Activated naive CD8-positive, alpha-beta T cell treated with anti-CD3 and anti-CD28 coated beads for 36 hours (primary cell): Measurements from ENCODE around the gene UPK3B. TPM values are rescaled to one million over a fixed set of nuclear protein-coding genes. Genes with fewer than 3 reads are reported as not detected.
A peak's percentile ranks its signal among the peaks of the same experiment; 100 is the strongest.
"Not testable (repeated sequence)": the region's sequence is repeated elsewhere in the genome, so short reads cannot be mapped to it uniquely, and the experiment has no call there.

Source experiments
- DNase-seq: peaks from one replicate; pipeline ENCODE4 v3.0.0; 2021
- H3K27ac Mint-ChIP-seq: one replicate; pipeline ENCODE4 v1.8.0; 2022; ENCODE audit warnings: mild to moderate bottlenecking, moderate library complexity, mixed read lengths
- H3K27me3 Mint-ChIP-seq: one replicate; pipeline ENCODE4 v1.8.0; 2022; ENCODE audit warnings: mild to moderate bottlenecking, mixed read lengths
- H3K36me3 Mint-ChIP-seq: one replicate; pipeline ENCODE4 v1.8.0; 2021; ENCODE audit warnings: mild to moderate bottlenecking, mixed read lengths
- H3K4me1 Mint-ChIP-seq: one replicate; pipeline ENCODE4 v1.8.0; 2021; ENCODE audit warnings: mixed read lengths
- H3K4me3 Mint-ChIP-seq: one replicate; pipeline ENCODE4 v1.8.0; 2022; ENCODE audit warnings: mild to moderate bottlenecking, moderate library complexity, mixed read lengths
- H3K9me3 Mint-ChIP-seq: one replicate; pipeline ENCODE4 v1.8.0; 2022; ENCODE audit warnings: mixed read lengths
- total RNA-seq, 2 experiments: library from RNA; stranded (reverse); gene quantifications; one replicate each; pipeline ENCODE4 v1.2.3, GENCODE V29; 2021

The UPK3B gene
- total RNA-seq, 2 experiments from 2014 or later = not detected

DNA sequence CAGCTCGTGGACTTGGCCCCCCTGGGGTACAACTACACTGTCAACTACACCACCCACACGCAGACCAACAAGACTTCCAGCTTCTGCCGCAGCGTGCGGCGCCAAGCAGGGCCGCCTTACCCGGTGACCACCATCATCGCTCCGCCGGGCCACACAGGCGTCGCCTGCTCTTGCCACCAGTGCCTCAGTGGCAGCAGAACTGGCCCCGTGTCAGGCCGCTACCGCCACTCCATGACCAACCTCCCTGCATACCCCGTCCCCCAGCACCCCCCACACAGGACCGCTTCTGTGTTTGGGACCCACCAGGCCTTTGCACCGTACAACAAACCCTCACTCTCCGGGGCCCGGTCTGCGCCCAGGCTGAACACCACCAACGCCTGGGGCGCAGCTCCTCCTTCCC is 27.7 kb upstream of the UPK3B start:
- H3K27ac Mint-ChIP-seq, H3K9me3 Mint-ChIP-seq, H3K4me1 Mint-ChIP-seq, H3K27me3 Mint-ChIP-seq, H3K36me3 Mint-ChIP-seq, DNase-seq, H3K4me3 Mint-ChIP-seq: not testable (repeated sequence)

DNA sequence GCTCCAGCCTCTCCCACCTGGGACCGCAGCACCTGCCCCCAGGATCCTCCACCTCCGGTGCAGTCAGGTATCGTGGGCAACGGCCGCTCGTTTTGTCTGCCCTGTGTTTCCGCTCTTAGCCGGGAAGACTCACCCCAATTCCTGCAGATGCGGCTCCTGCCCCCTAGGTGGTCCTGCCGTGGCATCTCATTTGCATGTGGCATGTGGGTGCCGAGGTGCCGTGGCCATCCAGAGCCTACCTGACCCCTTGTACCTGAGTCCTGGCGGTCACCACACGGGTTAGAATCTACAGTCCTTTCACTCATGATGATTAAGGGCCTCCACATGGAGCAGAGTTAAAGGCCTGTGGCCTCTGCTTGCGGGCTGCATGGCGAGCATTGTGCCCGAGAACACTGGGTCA is 27.3 kb upstream of the UPK3B start:
- not testable (repeated sequence) for H3K4me1 Mint-ChIP-seq, H3K9me3 Mint-ChIP-seq, H3K36me3 Mint-ChIP-seq, H3K27me3 Mint-ChIP-seq, H3K4me3 Mint-ChIP-seq, H3K27ac Mint-ChIP-seq, DNase-seq

DNA sequence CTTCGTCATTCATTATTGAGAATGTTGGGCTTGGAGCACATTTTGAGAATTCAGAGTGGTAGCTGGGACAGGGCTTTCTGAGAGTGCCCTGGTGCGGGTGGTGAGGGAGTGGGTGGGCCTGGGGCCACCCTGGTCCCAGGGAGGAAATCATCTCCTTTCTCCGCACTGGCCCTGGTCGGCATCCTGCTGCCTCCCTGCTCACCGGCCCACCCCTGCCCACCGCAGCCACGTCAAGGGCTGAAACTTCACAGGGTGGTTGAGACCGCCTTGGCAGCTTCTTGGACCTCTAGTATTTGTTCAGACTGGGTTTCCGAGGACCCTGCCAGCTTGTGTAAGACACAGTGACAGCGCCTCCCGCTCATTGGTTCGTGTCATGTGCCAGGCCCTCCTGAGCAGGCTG is 25.9 kb upstream of the UPK3B start:
- not testable (repeated sequence) for H3K36me3 Mint-ChIP-seq, DNase-seq, H3K27me3 Mint-ChIP-seq, H3K27ac Mint-ChIP-seq, H3K4me3 Mint-ChIP-seq, H3K4me1 Mint-ChIP-seq, H3K9me3 Mint-ChIP-seq

GRCh38 chr7:76485822-76486610 is 24.3 kb upstream of the UPK3B start:
- not testable (repeated sequence) for DNase-seq, H3K4me3 Mint-ChIP-seq, H3K36me3 Mint-ChIP-seq, H3K9me3 Mint-ChIP-seq, H3K4me1 Mint-ChIP-seq, H3K27ac Mint-ChIP-seq, H3K27me3 Mint-ChIP-seq

DNA sequence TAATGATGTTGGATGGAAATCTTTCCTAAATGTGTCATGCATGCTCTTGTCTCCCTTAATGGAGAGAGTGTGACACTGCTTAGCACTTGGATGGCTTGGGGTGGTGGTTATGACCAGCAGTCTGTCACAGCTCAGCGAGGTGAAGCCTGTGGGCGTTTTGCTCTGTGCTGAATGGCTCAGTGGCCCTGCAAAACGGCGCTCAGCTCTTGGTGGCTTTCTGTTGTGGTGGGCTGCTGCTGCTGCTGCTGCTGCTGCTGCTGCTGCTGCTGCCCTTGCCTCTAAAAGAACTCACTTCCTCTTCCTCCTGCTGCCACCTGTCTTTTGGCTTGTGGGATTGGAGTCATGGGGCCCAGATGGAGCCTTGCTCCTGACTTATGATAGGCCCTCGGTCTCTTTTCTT is 23.7 kb upstream of the UPK3B start:
- DNase-seq = peak; percentile 40
- not testable (repeated sequence) for H3K27me3 Mint-ChIP-seq, H3K4me1 Mint-ChIP-seq, H3K9me3 Mint-ChIP-seq, H3K4me3 Mint-ChIP-seq, H3K36me3 Mint-ChIP-seq
- peak overlapping the region; percentile 74 for H3K27ac Mint-ChIP-seq

- not testable (repeated sequence) for H3K9me3 Mint-ChIP-seq, H3K4me3 Mint-ChIP-seq, H3K4me1 Mint-ChIP-seq, DNase-seq, H3K27me3 Mint-ChIP-seq, H3K36me3 Mint-ChIP-seq, H3K27ac Mint-ChIP-seq
These were observed 22.4 kb upstream of the UPK3B start for GRCh38 chr7:76487969-76488368.

DNA sequence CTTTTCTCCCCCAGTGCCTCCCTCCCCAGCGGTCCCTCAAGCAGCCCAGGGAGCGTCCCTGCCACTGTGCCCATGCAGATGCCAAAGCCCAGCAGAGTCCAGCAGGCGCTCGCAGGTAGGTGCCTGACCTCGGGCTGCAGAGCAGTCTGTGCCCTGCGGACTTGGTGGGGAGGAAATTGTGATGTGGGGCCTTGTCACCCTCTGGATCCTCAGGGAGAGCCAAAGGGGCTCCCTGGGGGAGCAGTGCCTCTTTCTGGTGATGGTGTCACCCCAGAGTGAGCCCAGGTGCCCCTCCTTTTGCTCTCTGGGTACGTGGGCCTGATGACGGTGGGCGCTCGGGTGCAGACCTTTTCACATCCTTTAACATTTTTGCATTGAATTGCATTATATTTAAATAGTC is 18.2 kb upstream of the UPK3B start:
- H3K4me3 Mint-ChIP-seq, H3K9me3 Mint-ChIP-seq, H3K27me3 Mint-ChIP-seq: not testable (repeated sequence)

DNA sequence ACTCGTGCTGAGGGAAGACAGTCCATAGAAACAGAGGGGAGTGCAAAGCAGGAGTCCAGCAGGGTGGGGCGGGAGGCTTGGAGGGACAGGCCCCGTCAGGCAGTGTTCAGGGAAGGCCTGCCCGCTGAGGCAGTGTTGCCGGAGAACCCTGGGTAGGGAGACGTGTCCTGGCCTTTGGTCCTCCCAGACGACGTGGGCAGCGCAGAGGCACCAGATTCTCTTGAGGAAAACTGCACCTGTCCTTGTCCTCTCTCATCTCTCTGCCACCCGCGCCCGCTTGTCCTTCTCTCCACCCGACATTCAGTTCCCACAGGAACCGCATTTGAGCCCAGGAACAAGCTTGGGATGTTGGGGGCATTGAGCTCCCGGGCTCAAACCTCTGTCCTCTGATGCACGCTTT is 14.6 kb upstream of the UPK3B start:
- H3K4me1 Mint-ChIP-seq, H3K4me3 Mint-ChIP-seq, DNase-seq, H3K9me3 Mint-ChIP-seq, H3K27ac Mint-ChIP-seq, H3K36me3 Mint-ChIP-seq, H3K27me3 Mint-ChIP-seq: not testable (repeated sequence)

More for the DNA sequence above, 18.2 kb upstream of the UPK3B start:
- not testable (repeated sequence) for H3K27ac Mint-ChIP-seq, H3K36me3 Mint-ChIP-seq, H3K4me1 Mint-ChIP-seq, DNase-seq

DNA sequence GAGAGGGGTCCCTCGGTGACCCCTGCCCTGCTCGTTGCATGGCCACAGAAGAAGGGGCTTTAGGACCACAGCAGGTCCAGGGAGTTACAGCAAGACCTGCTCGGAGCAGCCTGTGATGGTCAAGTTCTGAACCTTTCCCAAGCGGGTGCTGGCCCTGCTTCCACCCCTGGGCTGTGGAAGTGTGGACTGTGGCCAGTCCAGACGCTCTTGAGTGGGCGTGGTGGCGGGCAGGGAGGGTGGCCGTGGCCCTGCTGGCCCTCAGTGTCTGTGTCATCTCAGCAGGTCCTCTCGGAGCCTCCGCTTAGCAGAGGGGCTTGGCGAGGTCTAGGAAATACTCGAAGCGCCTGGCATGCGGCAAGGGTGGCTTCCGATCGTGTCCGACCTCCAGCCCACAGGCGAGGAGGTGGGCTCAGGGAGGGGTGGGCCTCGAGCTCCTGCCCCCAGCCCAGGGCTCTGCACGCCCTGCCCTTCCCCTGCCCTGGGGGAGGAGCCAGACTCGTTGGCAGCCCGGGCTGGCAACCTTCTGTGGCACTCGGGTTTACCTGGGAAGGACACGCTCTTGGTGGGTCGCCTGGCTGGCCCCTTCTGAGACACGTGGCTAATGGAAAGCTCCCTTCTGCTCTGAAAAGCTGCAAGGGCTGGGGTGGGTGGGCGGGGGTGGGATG is 12.3 kb upstream of the UPK3B start:
- not testable (repeated sequence) for H3K27ac Mint-ChIP-seq, H3K4me1 Mint-ChIP-seq, H3K27me3 Mint-ChIP-seq, DNase-seq, H3K4me3 Mint-ChIP-seq, H3K36me3 Mint-ChIP-seq, H3K9me3 Mint-ChIP-seq

DNA sequence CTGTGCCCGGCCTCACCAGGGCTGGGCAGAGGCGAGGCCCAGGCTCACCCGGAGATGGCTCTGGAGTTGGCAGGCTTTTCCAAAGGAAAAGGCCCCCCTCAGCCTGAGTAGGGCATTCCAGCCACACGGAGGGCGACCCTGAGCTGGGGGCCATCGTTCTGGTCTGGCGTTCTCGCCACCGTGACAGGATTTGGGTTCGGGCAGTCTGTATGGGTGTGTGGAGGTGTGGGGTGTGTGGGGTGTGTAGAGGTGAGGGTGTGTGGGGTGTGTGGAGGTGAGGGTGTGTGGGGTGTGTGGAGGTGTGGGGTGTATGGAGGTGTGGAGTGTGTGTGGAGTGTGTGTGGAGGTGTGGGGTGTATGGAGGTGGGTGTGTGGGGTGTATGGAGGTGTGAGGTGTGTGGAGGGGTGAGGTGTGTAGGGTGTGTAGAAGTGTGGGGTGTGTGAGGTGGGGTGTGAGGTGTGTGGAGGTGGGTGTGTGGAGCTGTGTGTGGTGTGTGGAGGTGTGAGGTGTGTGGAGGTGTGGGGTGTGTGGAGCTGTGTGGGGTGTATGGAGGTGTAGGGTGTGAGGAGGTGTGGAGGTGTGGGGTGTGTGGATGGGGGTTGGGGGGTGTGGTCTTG is 11.7 kb upstream of the UPK3B start:
- not testable (repeated sequence) for H3K27me3 Mint-ChIP-seq, H3K36me3 Mint-ChIP-seq, DNase-seq, H3K4me3 Mint-ChIP-seq, H3K27ac Mint-ChIP-seq, H3K4me1 Mint-ChIP-seq, H3K9me3 Mint-ChIP-seq

- not testable (repeated sequence) for H3K4me3 Mint-ChIP-seq, H3K9me3 Mint-ChIP-seq, H3K27ac Mint-ChIP-seq, H3K36me3 Mint-ChIP-seq, DNase-seq, H3K27me3 Mint-ChIP-seq, H3K4me1 Mint-ChIP-seq
These were observed 11.0 kb upstream of the UPK3B start for GRCh38 chr7:76499201-76499923.

DNA sequence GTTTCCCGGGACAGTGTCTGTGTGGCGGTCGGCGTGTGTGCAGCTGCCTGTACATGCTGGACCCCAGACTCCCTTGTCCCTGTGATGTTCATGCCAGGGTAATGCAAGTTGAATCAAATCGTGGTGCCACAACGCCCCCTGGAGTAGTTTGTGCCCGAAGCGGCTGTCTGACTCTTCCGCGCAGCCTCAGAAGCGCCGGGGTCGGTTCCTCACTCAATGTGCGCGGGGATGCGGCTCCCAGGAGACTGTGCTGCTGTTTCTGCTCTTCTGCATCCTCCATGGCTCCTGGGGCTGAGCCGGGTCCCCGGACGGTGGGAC is 10.5 kb upstream of the UPK3B start:
- not testable (repeated sequence) for H3K4me1 Mint-ChIP-seq, H3K4me3 Mint-ChIP-seq, H3K36me3 Mint-ChIP-seq, H3K9me3 Mint-ChIP-seq, H3K27ac Mint-ChIP-seq, H3K27me3 Mint-ChIP-seq
- peak; percentile 15 for DNase-seq

- not testable (repeated sequence) for DNase-seq, H3K36me3 Mint-ChIP-seq, H3K4me1 Mint-ChIP-seq, H3K27ac Mint-ChIP-seq, H3K9me3 Mint-ChIP-seq, H3K4me3 Mint-ChIP-seq, H3K27me3 Mint-ChIP-seq
These were observed 8.1 kb upstream of the UPK3B start for GRCh38 chr7:76502224-76502623.

GRCh38 chr7:76502836-76503235 is 7.5 kb upstream of the UPK3B start:
- not testable (repeated sequence) for DNase-seq, H3K36me3 Mint-ChIP-seq, H3K4me3 Mint-ChIP-seq, H3K9me3 Mint-ChIP-seq, H3K27ac Mint-ChIP-seq, H3K27me3 Mint-ChIP-seq, H3K4me1 Mint-ChIP-seq

- not testable (repeated sequence) for H3K36me3 Mint-ChIP-seq, H3K27ac Mint-ChIP-seq, H3K27me3 Mint-ChIP-seq, H3K4me1 Mint-ChIP-seq, DNase-seq, H3K4me3 Mint-ChIP-seq, H3K9me3 Mint-ChIP-seq
These were observed 7.1 kb upstream of the UPK3B start for GRCh38 chr7:76503244-76503643.
